ENCODE results near the gene HAPSTR1. TPM values are rescaled to one million over a fixed set of nuclear protein-coding genes. Genes with fewer than 3 reads are reported as not detected.

The HAPSTR1 gene
- total and polyA plus RNA-seq, 4 donors: 6.5 to 46.5 (median 17.7) TPM

GRCh38 chr16:9118170-9118569 is 26.7 kb downstream of the HAPSTR1 start:
- H3K9me3 ChIP-seq (ENCODE audit: control insufficient read depth in 4 of 4, low read length in 3 of 4): no peaks in the 10 kb centered on the region
- H3K36me3 ChIP-seq (ENCODE audit: control insufficient read depth in 4 of 4, insufficient read depth in 3 of 4, low read depth in 1 of 4, low read length in 3 of 4): peaks cover 2 to 17% (median 15%) of the 10 kb centered on the region in 4 donors
- TF ChIP-seq RXRA (IDR thresholded peaks at IDR 0.05): no peak
- no peak for TF ChIP-seq EGR1 (IDR thresholded peaks at IDR 0.05; ENCODE audit: low read depth in 2 of 2)
- no peak for TF ChIP-seq NR2F2 (IDR thresholded peaks at IDR 0.05)
- no peaks in the 10 kb centered on the region for H3K27me3 ChIP-seq (ENCODE audit: control insufficient read depth in 4 of 4, insufficient read depth in 4 of 4, low read length in 3 of 4)
- peaks cover 7 to 18% (median 12%) of the 10 kb centered on the region in 4 donors for H3K4me1 ChIP-seq (ENCODE audit: control insufficient read depth in 4 of 4, insufficient read depth in 4 of 4, low read length in 3 of 4)
- DNase-seq (ENCODE audit: low spot score): no peak
- no peak overlapping the region for H3K9ac ChIP-seq (ENCODE audit: low read depth in 1 of 2, low read length in 2 of 2)
- no peak overlapping the region for H3K4me3 ChIP-seq (ENCODE audit: low read depth in 1 of 3, low read length in 3 of 3)
- H3K27ac ChIP-seq (ENCODE audit: low read depth in 1 of 2, low read length in 2 of 2): no peak overlapping the region

- no peaks in the 10 kb centered on the region for H3K27me3 ChIP-seq (ENCODE audit: control insufficient read depth in 4 of 4, insufficient read depth in 4 of 4, low read length in 3 of 4)
- H3K4me1 ChIP-seq (ENCODE audit: control insufficient read depth in 4 of 4, insufficient read depth in 4 of 4, low read length in 3 of 4): peaks cover 0 to 3% (median 1%) of the 10 kb centered on the region in 4 donors
- 65% methylated on average over 3 of the region's 3 CpGs for WGBS
- H3K4me3 ChIP-seq (ENCODE audit: low read depth in 1 of 3, low read length in 3 of 3): no peak overlapping the region
- no peak for DNase-seq (ENCODE audit: low spot score)
- no peak for TF ChIP-seq HNF4A (conservative IDR thresholded peaks at IDR 0.05)
- TF ChIP-seq GABPA (IDR thresholded peaks at IDR 0.05 in 1 of 2, conservative IDR thresholded peaks at IDR 0.05 in 1 of 2): no peak
- no peak for TF ChIP-seq RXRA (IDR thresholded peaks at IDR 0.05)
- no peak for TF ChIP-seq FOXA2 (IDR thresholded peaks at IDR 0.05)
- no peak for TF ChIP-seq FOXA1 (IDR thresholded peaks at IDR 0.05)
- no peak for TF ChIP-seq MAX (IDR thresholded peaks at IDR 0.05)
- TF ChIP-seq EGR1 (IDR thresholded peaks at IDR 0.05; ENCODE audit: low read depth in 2 of 2): no peak
- no peak for TF ChIP-seq SP1 (IDR thresholded peaks at IDR 0.05)
- TF ChIP-seq NR2F2 (IDR thresholded peaks at IDR 0.05): no peak
- TF ChIP-seq JUND (IDR thresholded peaks at IDR 0.05): no peak
- TF ChIP-seq TAF1 (conservative IDR thresholded peaks at IDR 0.05): no peak
- TF ChIP-seq CTCF (IDR thresholded peaks at IDR 0.05; ENCODE audit: low read depth, low read length, missing input control): no peak
- no peak for TF ChIP-seq RAD21 (IDR thresholded peaks at IDR 0.05)
- no peak for TF ChIP-seq ZBTB33 (IDR thresholded peaks at IDR 0.05)
- TF ChIP-seq ATF3 (IDR thresholded peaks at IDR 0.05): no peak
- TF ChIP-seq YY1 (IDR thresholded peaks at IDR 0.05): no peak
- no peak for TF ChIP-seq HNF4G (IDR thresholded peaks at IDR 0.05)
- TF ChIP-seq REST (IDR thresholded peaks at IDR 0.05): no peak
- H3K27ac ChIP-seq (ENCODE audit: low read depth in 1 of 2, low read length in 2 of 2): no peak overlapping the region
- no peaks in the 10 kb centered on the region for H3K9me3 ChIP-seq (ENCODE audit: control insufficient read depth in 4 of 4, low read length in 3 of 4)
- H3K9ac ChIP-seq (ENCODE audit: low read depth in 1 of 2, low read length in 2 of 2): no peak overlapping the region
- peaks cover 2 to 19% (median 17%) of the 10 kb centered on the region in 4 donors for H3K36me3 ChIP-seq (ENCODE audit: control insufficient read depth in 4 of 4, insufficient read depth in 3 of 4, low read depth in 1 of 4, low read length in 3 of 4)
Observed at GRCh38 chr16:9119795-9120194, 28.4 kb downstream of the HAPSTR1 start.

Data from liver (tissue), 9 donors.